ENCODE data around the gene NAMPT. TPM values are rescaled to one million over a fixed set of nuclear protein-coding genes. Genes with fewer than 3 reads are reported as not detected.
"Not testable (repeated sequence)": the region's sequence is repeated elsewhere in the genome, so short reads cannot be mapped to it uniquely, and the experiment has no call there.

The NAMPT gene
- total RNA-seq, 1 donor from 2014 or later, result 64.4 TPM

DNA sequence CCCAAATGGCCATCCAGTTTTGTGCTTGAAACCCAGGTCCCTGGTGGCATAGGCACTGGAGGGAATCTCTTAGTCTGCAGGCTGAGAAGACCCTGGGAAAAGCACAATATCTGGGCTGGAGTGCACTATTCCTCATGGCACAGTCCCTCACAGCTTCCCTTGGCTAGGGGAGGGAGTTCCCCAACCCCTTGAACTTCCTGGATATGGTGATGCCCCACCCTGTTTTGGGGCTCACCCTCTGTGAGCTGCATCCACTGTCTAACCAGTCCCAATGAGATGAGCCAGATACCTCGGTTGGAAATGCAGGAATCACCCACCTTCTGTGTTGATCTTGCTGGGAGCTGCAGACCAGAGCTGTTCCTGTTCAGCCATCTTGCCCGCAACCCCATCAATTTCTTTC is 19.8 kb upstream of the NAMPT start:
- Mint-ChIP-seq H3K4me3 (ENCODE audit: unreplicated experiment) (no peak overlapping the region), H3K36me3 (ENCODE audit: unreplicated experiment) (no peaks in the 10 kb centered on the region), H3K9me3 (ENCODE audit: unreplicated experiment) (peaks cover 15% of the 10 kb centered on the region), H3K27ac (ENCODE audit: unreplicated experiment) (no peak overlapping the region), H3K4me1 (ENCODE audit: unreplicated experiment) (no peaks in the 10 kb centered on the region), H3K27me3 (ENCODE audit: unreplicated experiment) (peaks cover 46% of the 10 kb centered on the region)
- DNase-seq (ENCODE audit: extremely low spot score, unreplicated experiment), result no peak
- TF ChIP-seq, protein P1, sequence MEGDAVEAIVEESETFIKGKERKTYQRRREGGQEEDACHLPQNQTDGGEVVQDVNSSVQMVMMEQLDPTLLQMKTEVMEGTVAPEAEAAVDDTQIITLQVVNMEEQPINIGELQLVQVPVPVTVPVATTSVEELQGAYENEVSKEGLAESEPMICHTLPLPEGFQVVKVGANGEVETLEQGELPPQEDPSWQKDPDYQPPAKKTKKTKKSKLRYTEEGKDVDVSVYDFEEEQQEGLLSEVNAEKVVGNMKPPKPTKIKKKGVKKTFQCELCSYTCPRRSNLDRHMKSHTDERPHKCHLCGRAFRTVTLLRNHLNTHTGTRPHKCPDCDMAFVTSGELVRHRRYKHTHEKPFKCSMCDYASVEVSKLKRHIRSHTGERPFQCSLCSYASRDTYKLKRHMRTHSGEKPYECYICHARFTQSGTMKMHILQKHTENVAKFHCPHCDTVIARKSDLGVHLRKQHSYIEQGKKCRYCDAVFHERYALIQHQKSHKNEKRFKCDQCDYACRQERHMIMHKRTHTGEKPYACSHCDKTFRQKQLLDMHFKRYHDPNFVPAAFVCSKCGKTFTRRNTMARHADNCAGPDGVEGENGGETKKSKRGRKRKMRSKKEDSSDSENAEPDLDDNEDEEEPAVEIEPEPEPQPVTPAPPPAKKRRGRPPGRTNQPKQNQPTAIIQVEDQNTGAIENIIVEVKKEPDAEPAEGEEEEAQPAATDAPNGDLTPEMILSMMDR (IDR thresholded peaks at IDR 0.05), result no peak

GRCh38 chr7:106298631-106299030 is 13.8 kb upstream of the NAMPT start:
- H3K27ac Mint-ChIP-seq (ENCODE audit: unreplicated experiment); H3K4me3 Mint-ChIP-seq (ENCODE audit: unreplicated experiment); H3K4me1 Mint-ChIP-seq (ENCODE audit: unreplicated experiment); DNase-seq (ENCODE audit: extremely low spot score, unreplicated experiment); H3K36me3 Mint-ChIP-seq (ENCODE audit: unreplicated experiment): not testable (repeated sequence)
- peaks cover 15% of the 10 kb centered on the region for H3K9me3 Mint-ChIP-seq (ENCODE audit: unreplicated experiment)
- H3K27me3 Mint-ChIP-seq (ENCODE audit: unreplicated experiment), result peaks cover 36% of the 10 kb centered on the region

- Mint-ChIP-seq H3K27me3 (ENCODE audit: unreplicated experiment) (peaks cover 32% of the 10 kb centered on the region), H3K9me3 (ENCODE audit: unreplicated experiment) (peaks cover 13% of the 10 kb centered on the region)
- not testable (repeated sequence) for H3K4me1 Mint-ChIP-seq (ENCODE audit: unreplicated experiment); H3K27ac Mint-ChIP-seq (ENCODE audit: unreplicated experiment); H3K4me3 Mint-ChIP-seq (ENCODE audit: unreplicated experiment); H3K36me3 Mint-ChIP-seq (ENCODE audit: unreplicated experiment); DNase-seq (ENCODE audit: extremely low spot score, unreplicated experiment)
Measured at GRCh38 chr7:106298155-106298554, 13.4 kb upstream of the NAMPT start.

DNA sequence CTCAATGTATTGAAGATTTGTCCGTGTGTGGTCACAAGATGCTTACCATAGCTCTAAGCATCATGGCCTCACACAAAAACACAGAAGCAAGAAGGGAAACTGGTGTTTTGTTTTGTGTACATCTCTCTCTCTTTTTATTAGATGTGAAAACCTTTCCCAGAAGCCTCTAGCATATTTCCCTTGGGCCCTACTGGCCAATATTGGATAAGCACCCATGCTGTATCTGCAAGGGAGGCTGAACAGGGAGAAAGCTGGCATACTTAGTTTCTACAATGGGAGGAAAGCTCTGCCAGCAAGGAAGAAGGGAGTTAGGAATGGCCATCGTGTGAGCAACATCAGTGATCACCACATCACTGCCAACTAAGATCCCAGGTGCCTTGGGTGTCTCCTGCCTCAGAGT is 9.6 kb upstream of the NAMPT start:
- H3K36me3 Mint-ChIP-seq (ENCODE audit: unreplicated experiment), result no peaks in the 10 kb centered on the region
- DNase-seq (ENCODE audit: extremely low spot score, unreplicated experiment), result no peak
- H3K27me3 Mint-ChIP-seq (ENCODE audit: unreplicated experiment), result peaks cover 36% of the 10 kb centered on the region
- TF ChIP-seq, protein P1 (IDR thresholded peaks at IDR 0.05), result no peak
- H3K4me1 Mint-ChIP-seq (ENCODE audit: unreplicated experiment), result no peaks in the 10 kb centered on the region
- no peaks in the 10 kb centered on the region for H3K9me3 Mint-ChIP-seq (ENCODE audit: unreplicated experiment)
- H3K4me3 Mint-ChIP-seq (ENCODE audit: unreplicated experiment), result no peak overlapping the region
- H3K27ac Mint-ChIP-seq (ENCODE audit: unreplicated experiment), result no peak overlapping the region

- H3K27ac Mint-ChIP-seq (ENCODE audit: unreplicated experiment), result no peak overlapping the region
- TF ChIP-seq, protein P1 (IDR thresholded peaks at IDR 0.05), result no peak
Measured at GRCh38 chr7:106291247-106291646, 6.5 kb upstream of the NAMPT start.

GRCh38 chr7:106290319-106290718 is 5.5 kb upstream of the NAMPT start:
- H3K4me1 Mint-ChIP-seq (ENCODE audit: unreplicated experiment), result peaks cover 9% of the 10 kb centered on the region
- H3K27ac Mint-ChIP-seq (ENCODE audit: unreplicated experiment), result no peak overlapping the region
- H3K9me3 Mint-ChIP-seq (ENCODE audit: unreplicated experiment), result no peaks in the 10 kb centered on the region
- H3K36me3 Mint-ChIP-seq (ENCODE audit: unreplicated experiment), result no peaks in the 10 kb centered on the region
- H3K27me3 Mint-ChIP-seq (ENCODE audit: unreplicated experiment), result peaks cover 28% of the 10 kb centered on the region
- H3K4me3 Mint-ChIP-seq (ENCODE audit: unreplicated experiment), result no peak overlapping the region
- TF ChIP-seq, protein P1 (IDR thresholded peaks at IDR 0.05), result no peak
- DNase-seq (ENCODE audit: extremely low spot score, unreplicated experiment), result no peak

More at GRCh38 chr7:106291247-106291646, 6.5 kb upstream of the NAMPT start:
- no peak overlapping the region for H3K4me3 Mint-ChIP-seq (ENCODE audit: unreplicated experiment)
- H3K36me3 Mint-ChIP-seq (ENCODE audit: unreplicated experiment), result no peaks in the 10 kb centered on the region
- no peak for DNase-seq (ENCODE audit: extremely low spot score, unreplicated experiment)
- no peaks in the 10 kb centered on the region for H3K9me3 Mint-ChIP-seq (ENCODE audit: unreplicated experiment)
- peaks cover under 1% of the 10 kb centered on the region for H3K4me1 Mint-ChIP-seq (ENCODE audit: unreplicated experiment)
- H3K27me3 Mint-ChIP-seq (ENCODE audit: unreplicated experiment), result peaks cover 29% of the 10 kb centered on the region
